Chondrocyte (in vitro differentiated cells): Measurements from ENCODE around the gene PLEKHG3. TPM values are rescaled to one million over a fixed set of nuclear protein-coding genes. Genes with fewer than 3 reads are reported as not detected.
A peak's percentile ranks its signal among the peaks of the same experiment; 100 is the strongest.

ENCODE experiments used
- DNase-seq: peaks from one replicate; pipeline ENCODE4 v3.0.0; 2021; ENCODE audit warnings: mixed read lengths, low spot score
- H3K27ac Mint-ChIP-seq: one replicate; pipeline ENCODE4 v1.8.0; 2021; ENCODE audit warnings: mild to moderate bottlenecking, moderate library complexity, mixed read lengths; ENCODE audit not compliant: unreplicated experiment
- H3K27me3 Mint-ChIP-seq: 2 replicates; pipeline ENCODE4 v1.8.0; 2021; ENCODE audit warnings: low read depth, mixed read lengths
- H3K36me3 Mint-ChIP-seq: 2 replicates; pipeline ENCODE4 v1.8.0; 2021; ENCODE audit warnings: low read depth, mixed read lengths
- H3K4me1 Mint-ChIP-seq: 2 replicates; pipeline ENCODE4 v1.8.0; 2021; ENCODE audit warnings: low read depth, mild to moderate bottlenecking, mixed read lengths
- H3K4me3 Mint-ChIP-seq: one replicate; pipeline ENCODE4 v1.8.0; 2021; ENCODE audit warnings: mild to moderate bottlenecking, moderate library complexity, mixed read lengths; ENCODE audit not compliant: unreplicated experiment
- H3K9me3 Mint-ChIP-seq: 2 replicates; pipeline ENCODE4 v1.8.0; 2021; ENCODE audit warnings: low read depth, mixed read lengths
- total RNA-seq: library from RNA; stranded (reverse); gene quantifications from 3 replicates; pipeline ENCODE4 v1.2.1, GENCODE V29; 2021
- TF ChIP-seq, protein P1 (sequence below): fragments of 200-600 bp; sonication (generic); IDR thresholded peaks from 2 replicates; pipeline ENCODE4 v1.5.0; 2021; ENCODE audit warnings: antibody characterized with exemption, mild to moderate bottlenecking, moderate library complexity

Gene PLEKHG3
- total RNA-seq, 1 donor from 2014 or later: 131 TPM

DNA sequence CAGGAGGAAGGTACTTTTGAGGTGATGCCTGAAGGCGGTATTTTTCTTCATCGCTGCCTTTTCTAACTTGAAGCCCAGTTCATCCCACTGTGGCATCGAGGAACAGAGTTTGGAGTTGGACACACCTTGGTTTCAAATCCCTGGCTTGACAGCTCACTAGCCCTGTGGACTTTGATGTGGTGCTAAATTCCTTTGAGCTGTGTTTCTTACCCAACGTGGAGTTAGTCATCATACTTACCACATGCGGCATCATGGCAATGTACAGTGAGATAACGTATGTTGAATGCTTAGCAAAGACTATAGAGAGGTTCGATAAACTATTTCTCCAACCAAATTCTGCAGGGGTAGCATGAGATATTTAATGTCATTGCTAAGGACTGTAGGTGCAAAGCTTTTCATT is 3.4 kb downstream of the PLEKHG3 start:
- peak overlapping the region; percentile 78 for H3K4me3 Mint-ChIP-seq
- no peaks in the 10 kb centered on the region for H3K27me3 Mint-ChIP-seq
- peaks cover 3% of the 10 kb centered on the region for H3K36me3 Mint-ChIP-seq
- peaks cover 81% of the 10 kb centered on the region for H3K4me1 Mint-ChIP-seq
- peaks cover 3% of the 10 kb centered on the region for H3K9me3 Mint-ChIP-seq
- peak overlapping the region; percentile 70 for H3K27ac Mint-ChIP-seq
- TF ChIP-seq, protein P1, sequence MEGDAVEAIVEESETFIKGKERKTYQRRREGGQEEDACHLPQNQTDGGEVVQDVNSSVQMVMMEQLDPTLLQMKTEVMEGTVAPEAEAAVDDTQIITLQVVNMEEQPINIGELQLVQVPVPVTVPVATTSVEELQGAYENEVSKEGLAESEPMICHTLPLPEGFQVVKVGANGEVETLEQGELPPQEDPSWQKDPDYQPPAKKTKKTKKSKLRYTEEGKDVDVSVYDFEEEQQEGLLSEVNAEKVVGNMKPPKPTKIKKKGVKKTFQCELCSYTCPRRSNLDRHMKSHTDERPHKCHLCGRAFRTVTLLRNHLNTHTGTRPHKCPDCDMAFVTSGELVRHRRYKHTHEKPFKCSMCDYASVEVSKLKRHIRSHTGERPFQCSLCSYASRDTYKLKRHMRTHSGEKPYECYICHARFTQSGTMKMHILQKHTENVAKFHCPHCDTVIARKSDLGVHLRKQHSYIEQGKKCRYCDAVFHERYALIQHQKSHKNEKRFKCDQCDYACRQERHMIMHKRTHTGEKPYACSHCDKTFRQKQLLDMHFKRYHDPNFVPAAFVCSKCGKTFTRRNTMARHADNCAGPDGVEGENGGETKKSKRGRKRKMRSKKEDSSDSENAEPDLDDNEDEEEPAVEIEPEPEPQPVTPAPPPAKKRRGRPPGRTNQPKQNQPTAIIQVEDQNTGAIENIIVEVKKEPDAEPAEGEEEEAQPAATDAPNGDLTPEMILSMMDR: no peak
- no peak for DNase-seq

DNA sequence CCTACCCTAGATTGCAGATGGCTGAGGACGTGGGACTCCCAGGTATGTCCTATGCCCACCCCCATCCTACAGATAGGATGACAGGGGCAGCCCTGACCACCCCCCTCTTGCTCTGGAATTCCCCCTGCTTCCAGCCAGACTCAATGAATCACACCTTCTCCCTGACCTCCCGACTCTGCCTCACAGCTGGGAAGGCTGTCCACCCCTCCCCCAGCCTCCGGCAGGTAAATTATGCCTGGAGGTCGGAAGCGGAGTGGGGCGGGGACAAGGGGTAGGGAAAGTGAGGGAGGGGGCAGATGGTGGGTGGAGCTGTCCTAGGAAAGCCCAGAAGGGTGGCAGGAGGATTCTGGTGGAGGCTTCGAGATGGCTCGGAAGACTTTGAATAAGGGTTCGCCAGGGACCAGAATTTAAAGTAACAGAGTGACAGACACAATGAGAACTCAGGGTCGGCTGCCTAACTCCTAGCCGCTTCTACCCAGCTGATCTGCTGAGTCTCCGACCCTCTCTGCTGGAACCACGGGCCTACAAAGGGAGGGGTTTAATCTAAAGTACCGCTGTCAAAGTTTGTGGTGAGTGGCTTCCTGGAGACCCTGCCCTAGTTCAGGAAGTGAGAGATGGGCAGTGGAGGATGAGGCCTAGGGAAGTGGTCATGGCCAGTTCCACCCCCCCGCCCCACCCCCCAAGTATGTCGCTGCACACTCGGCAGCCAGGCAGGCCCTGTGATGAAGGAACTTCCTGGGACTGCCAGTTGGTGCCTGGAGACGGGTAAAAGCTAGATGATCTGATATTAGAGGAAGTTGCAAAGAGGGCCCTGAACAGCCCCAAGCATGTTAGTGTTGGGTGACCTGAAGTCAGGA is 4.2 kb downstream of the PLEKHG3 start:
- Mint-ChIP-seq H3K9me3 (peaks cover 10% of the 10 kb centered on the region), H3K27ac (peak overlapping the region; percentile 70), H3K27me3 (no peaks in the 10 kb centered on the region), H3K36me3 (peaks cover 7% of the 10 kb centered on the region), H3K4me3 (peak overlapping the region; percentile 78), H3K4me1 (peaks cover 76% of the 10 kb centered on the region)
- no peak for DNase-seq
- TF ChIP-seq, protein P1: no peak

DNA sequence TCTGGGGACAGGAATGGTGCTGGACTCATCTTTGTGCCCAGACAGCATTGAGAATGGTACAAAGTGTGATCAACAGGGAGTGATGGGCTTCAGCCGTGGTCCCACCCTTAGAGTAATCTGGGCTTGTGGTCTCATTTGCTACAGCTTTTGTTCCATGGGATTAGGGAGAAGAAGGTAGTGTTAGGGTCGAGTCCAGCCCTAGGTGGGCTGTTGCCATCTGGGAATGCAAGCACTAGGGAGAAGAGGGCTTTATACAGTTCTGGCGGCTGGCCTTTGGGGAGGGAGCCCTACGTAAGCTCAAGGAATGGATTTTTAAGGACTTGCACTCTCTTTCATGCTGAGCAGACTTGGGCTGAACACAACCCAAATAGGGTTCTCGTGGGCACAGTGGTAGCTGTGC is 4.9 kb downstream of the PLEKHG3 start:
- H3K9me3 Mint-ChIP-seq: peaks cover 14% of the 10 kb centered on the region
- peaks cover 71% of the 10 kb centered on the region for H3K4me1 Mint-ChIP-seq
- H3K4me3 Mint-ChIP-seq: peak overlapping the region; percentile 78
- peaks cover 10% of the 10 kb centered on the region for H3K36me3 Mint-ChIP-seq
- peak overlapping the region; percentile 70 for H3K27ac Mint-ChIP-seq
- H3K27me3 Mint-ChIP-seq: no peaks in the 10 kb centered on the region
- DNase-seq: no peak
- TF ChIP-seq, protein P1: no peak

DNA sequence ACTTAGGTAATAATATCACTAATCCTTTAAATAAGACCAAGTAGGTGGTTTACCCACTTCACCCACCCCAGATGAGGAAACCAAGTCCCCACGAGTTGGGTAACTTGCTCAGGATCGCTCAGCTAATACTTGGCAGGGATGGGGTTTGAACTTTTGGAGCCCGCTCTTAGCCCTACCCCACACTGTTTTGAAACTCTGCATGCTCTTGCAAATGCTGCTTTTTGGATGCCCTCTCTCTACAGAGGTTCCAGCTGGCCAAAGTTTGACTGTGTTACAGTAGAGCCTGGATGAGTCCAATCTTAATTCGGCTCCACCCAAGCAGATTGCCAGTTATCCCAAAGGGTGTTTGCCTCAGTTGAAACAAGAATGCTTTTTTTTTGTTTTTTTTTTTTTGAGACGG is 6.8 kb downstream of the PLEKHG3 start:
- Mint-ChIP-seq H3K9me3 (peaks cover 17% of the 10 kb centered on the region), H3K27ac (peak overlapping the region; percentile 29), H3K4me3 (no peak overlapping the region), H3K36me3 (peaks cover 12% of the 10 kb centered on the region), H3K4me1 (peaks cover 74% of the 10 kb centered on the region), H3K27me3 (no peaks in the 10 kb centered on the region)
- no peak for DNase-seq
- TF ChIP-seq, protein P1: no peak

DNA sequence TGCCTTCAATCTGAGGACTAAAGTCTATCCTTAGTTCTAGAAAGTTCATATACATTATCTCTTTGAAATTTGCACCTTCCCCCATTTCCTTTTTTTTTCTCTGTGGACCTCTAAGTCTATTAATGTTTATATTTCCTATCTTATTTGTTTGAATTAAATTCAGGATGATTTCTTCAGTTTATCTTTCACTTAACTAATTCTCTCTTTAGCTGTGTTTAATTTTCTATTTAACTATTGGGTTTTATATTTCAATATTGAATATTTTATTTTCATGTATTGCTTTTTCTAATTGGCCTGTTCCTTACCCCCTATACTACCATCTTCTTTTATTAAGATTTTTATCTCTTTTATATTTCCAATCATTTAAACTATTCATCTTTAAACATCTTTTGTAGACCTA is 9.5 kb downstream of the PLEKHG3 start:
- TF ChIP-seq, protein P1: no peak
- Mint-ChIP-seq H3K9me3 (peaks cover 17% of the 10 kb centered on the region), H3K27me3 (no peaks in the 10 kb centered on the region), H3K4me3 (no peak overlapping the region), H3K4me1 (peaks cover 74% of the 10 kb centered on the region), H3K36me3 (peaks cover 9% of the 10 kb centered on the region), H3K27ac (no peak overlapping the region)
- DNase-seq: no peak
